PC-9 (cell line): Measurements from ENCODE around the gene AP1G2.

Experiments used
- EZH2 ChIP-seq: fragments of 200-600 bp; sonication (generic); IDR thresholded peaks from 2 replicates; pipeline ENCODE4 v1.8.0; 2017; ENCODE audit warnings: antibody characterized with exemption, low read depth
- TF ChIP-seq, protein P1 (sequence below): fragments of 200-600 bp; sonication (generic); conservative IDR thresholded peaks from 2 replicates; pipeline ENCODE4 v1.6.1; 2017; ENCODE audit warnings: mixed run types, antibody characterized with exemption, mild to moderate bottlenecking, moderate library complexity

DNA sequence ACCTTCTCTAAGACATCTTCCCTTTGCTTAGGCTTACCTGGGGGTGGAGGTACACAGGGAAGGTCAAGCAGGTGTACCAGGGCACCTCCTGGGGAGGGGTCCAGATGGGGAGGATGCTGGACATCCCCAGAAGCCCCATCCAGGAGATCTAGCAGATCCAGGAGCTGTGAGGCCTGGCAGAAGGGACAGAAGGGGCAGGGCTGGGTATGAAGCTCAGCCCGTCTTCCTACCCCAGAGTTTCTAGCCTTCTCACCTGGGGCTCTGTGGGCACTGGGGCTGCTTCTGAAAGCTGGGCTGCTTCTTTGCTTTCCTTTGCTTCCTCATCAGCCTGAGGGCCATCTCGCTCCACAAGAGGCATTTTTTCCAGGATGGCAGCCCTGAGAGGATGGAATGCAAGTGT is 6.3 kb downstream of the AP1G2 start:
- TF ChIP-seq, protein P1, sequence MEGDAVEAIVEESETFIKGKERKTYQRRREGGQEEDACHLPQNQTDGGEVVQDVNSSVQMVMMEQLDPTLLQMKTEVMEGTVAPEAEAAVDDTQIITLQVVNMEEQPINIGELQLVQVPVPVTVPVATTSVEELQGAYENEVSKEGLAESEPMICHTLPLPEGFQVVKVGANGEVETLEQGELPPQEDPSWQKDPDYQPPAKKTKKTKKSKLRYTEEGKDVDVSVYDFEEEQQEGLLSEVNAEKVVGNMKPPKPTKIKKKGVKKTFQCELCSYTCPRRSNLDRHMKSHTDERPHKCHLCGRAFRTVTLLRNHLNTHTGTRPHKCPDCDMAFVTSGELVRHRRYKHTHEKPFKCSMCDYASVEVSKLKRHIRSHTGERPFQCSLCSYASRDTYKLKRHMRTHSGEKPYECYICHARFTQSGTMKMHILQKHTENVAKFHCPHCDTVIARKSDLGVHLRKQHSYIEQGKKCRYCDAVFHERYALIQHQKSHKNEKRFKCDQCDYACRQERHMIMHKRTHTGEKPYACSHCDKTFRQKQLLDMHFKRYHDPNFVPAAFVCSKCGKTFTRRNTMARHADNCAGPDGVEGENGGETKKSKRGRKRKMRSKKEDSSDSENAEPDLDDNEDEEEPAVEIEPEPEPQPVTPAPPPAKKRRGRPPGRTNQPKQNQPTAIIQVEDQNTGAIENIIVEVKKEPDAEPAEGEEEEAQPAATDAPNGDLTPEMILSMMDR: no peak
- TF ChIP-seq EZH2: no peak
